ENCODE measurements around the gene HSPA12A.

DNA sequence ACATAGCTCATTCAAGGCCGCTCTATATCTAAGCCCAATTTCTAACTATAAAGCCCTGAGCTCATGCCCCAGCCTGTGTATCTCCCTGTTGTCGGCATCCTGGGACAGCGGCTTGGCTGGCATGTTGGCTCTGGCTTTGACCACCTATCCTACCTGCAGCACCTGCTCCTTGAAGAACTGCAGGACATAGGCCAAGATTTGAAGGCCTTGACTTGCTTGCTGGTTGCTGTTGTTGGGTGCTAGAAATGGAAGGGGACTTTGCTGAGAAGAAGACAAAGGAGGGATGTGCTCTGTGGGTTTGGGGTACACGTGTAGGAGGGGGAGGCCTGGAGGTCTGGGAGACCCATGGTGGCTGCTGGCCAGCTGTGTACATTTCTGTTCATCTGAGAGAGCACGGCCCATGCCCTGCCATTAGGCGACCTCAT, 110.5 kb downstream of the HSPA12A start:
- no peak for TF ChIP-seq POLR2AphosphoS5 (IDR thresholded peaks at IDR 0.05; ENCODE audit: low read depth, low read length)
- no peak for TF ChIP-seq TAF1 (IDR thresholded peaks at IDR 0.05; ENCODE audit: low read depth, low read length)
- no peak for TF ChIP-seq POLR2A (IDR thresholded peaks at IDR 0.05; ENCODE audit: low read depth, low read length)
- no peak for TF ChIP-seq SPI1 (IDR thresholded peaks at IDR 0.05; ENCODE audit: low read depth, low read length)
- no peak for TF ChIP-seq PAX5 (IDR thresholded peaks at IDR 0.05; ENCODE audit: insufficient read depth, low read length, severe bottlenecking)
- TF ChIP-seq POU2F2 (IDR thresholded peaks at IDR 0.05; ENCODE audit: low read depth, low read length) = no peak
